ENCODE data around the gene TMEM17. TPM values are rescaled to one million over a fixed set of nuclear protein-coding genes. Genes with fewer than 3 reads are reported as not detected.
"Not testable (repeated sequence)": the region's sequence is repeated elsewhere in the genome, so short reads cannot be mapped to it uniquely, and the experiment has no call there.

Gene TMEM17
- polyA plus RNA-seq, 1 experiment = 2.5 TPM

GRCh38 chr2:62536873-62537547 is 31.0 kb upstream of the TMEM17 start:
- peaks cover 4% of the 10 kb centered on the region; the same call in 1 of the 2 replicates for H3K9me3 ChIP-seq (ENCODE audit: control insufficient read depth, insufficient read depth, low read length)
- no peak for TF ChIP-seq CTCF (IDR thresholded peaks at IDR 0.05; ENCODE audit: low read depth, low read length)
- H3K27me3 ChIP-seq (ENCODE audit: control insufficient read depth, insufficient read depth, low read length) = no peaks in the 10 kb centered on the region
- CTCF ChIA-PET = no interaction called here
- POLR2A ChIA-PET = no interaction called here
- H3K4me3 ChIP-seq (ENCODE audit: low read depth, low read length) = no peak overlapping the region
- H3K27ac ChIP-seq (ENCODE audit: low read depth, low read length) = no peak overlapping the region
- no peak for DNase-seq (ENCODE audit: low read depth, low spot score)

- CTCF ChIA-PET; POLR2A ChIA-PET; H3K9me3 ChIP-seq (ENCODE audit: control insufficient read depth, insufficient read depth, low read length); H3K4me3 ChIP-seq (ENCODE audit: low read depth, low read length); DNase-seq (ENCODE audit: low read depth, low spot score); H3K27me3 ChIP-seq (ENCODE audit: control insufficient read depth, insufficient read depth, low read length); H3K27ac ChIP-seq (ENCODE audit: low read depth, low read length): not testable (repeated sequence)
Observed at GRCh38 chr2:62535521-62535920, 29.5 kb upstream of the TMEM17 start.

GRCh38 chr2:62531594-62531993 is 25.6 kb upstream of the TMEM17 start:
- no peak overlapping the region for H3K4me3 ChIP-seq (ENCODE audit: low read depth, low read length)
- no peak overlapping the region for H3K27ac ChIP-seq (ENCODE audit: low read depth, low read length)
- no peak for DNase-seq (ENCODE audit: low read depth, low spot score)
- peaks cover 4% of the 10 kb centered on the region; the same call in 1 of the 2 replicates for H3K9me3 ChIP-seq (ENCODE audit: control insufficient read depth, insufficient read depth, low read length)
- CTCF ChIA-PET = no interaction called here
- no peaks in the 10 kb centered on the region for H3K27me3 ChIP-seq (ENCODE audit: control insufficient read depth, insufficient read depth, low read length)
- TF ChIP-seq CTCF (IDR thresholded peaks at IDR 0.05; ENCODE audit: low read depth, low read length) = no peak
- POLR2A ChIA-PET = no interaction called here

GRCh38 chr2:62529758-62530157 is 23.8 kb upstream of the TMEM17 start:
- DNase-seq (ENCODE audit: low read depth, low spot score) = no peak
- POLR2A ChIA-PET = interaction anchor here (0.6 kb wide), 1 partner anchor 134 kb away, joined by 4 read pairs; no protein-coding TSS in a partner anchor
- no peaks in the 10 kb centered on the region for H3K9me3 ChIP-seq (ENCODE audit: control insufficient read depth, insufficient read depth, low read length)
- H3K4me3 ChIP-seq (ENCODE audit: low read depth, low read length) = no peak overlapping the region
- H3K27ac ChIP-seq (ENCODE audit: low read depth, low read length) = no peak overlapping the region
- CTCF ChIA-PET = interaction anchor here (0.9 kb wide), 1 partner anchor 73 kb away, joined by 3 read pairs; no protein-coding TSS in a partner anchor
- no peak for TF ChIP-seq CTCF (IDR thresholded peaks at IDR 0.05; ENCODE audit: low read depth, low read length)
- no peaks in the 10 kb centered on the region for H3K27me3 ChIP-seq (ENCODE audit: control insufficient read depth, insufficient read depth, low read length)

- no peak for DNase-seq (ENCODE audit: low read depth, low spot score)
- no peaks in the 10 kb centered on the region for H3K9me3 ChIP-seq (ENCODE audit: control insufficient read depth, insufficient read depth, low read length)
- no peak overlapping the region for H3K27ac ChIP-seq (ENCODE audit: low read depth, low read length)
- POLR2A ChIA-PET = interaction anchor here (0.5 to 0.7 kb wide), 2 partner anchors 22 to 62 kb away, joined by 3 to 4 read pairs; partner anchors contain the start of gene TMEM17
- H3K27me3 ChIP-seq (ENCODE audit: control insufficient read depth, insufficient read depth, low read length) = no peaks in the 10 kb centered on the region
- no peak for TF ChIP-seq CTCF (IDR thresholded peaks at IDR 0.05; ENCODE audit: low read depth, low read length)
- CTCF ChIA-PET = interaction anchor here (1.0 to 3.0 kb wide), 5 partner anchors 12 to 247 kb away, joined by 3 to 16 read pairs (median 4); no protein-coding TSS in a partner anchor
- H3K4me3 ChIP-seq (ENCODE audit: low read depth, low read length) = no peak overlapping the region
Observed at GRCh38 chr2:62527478-62528210, 21.6 kb upstream of the TMEM17 start.
